Activated naive CD4-positive, alpha-beta T cell treated with anti-CD3 and anti-CD28 coated beads, Interleukin-2, amount 10 ng/mL, durations not matched to agents 7 days and 5 days (primary cell): Measurements from ENCODE around the gene ADAM33.

Experiments
- CTCF ChIA-PET: fragments of 350-600 bp; sonication (Branson Sonifier 250); formaldehyde crosslinking; loops from one replicate; lab custom pipeline; 2021; ENCODE audit warnings: antibody characterized with exemption; lab: Charles Lee
- DNase-seq: peaks from one replicate; pipeline ENCODE4 v3.0.0-alpha.2; 2020
- H3K27ac Mint-ChIP-seq: one replicate; pipeline ENCODE4 v1.8.0; 2021; ENCODE audit warnings: mild to moderate bottlenecking, moderate library complexity, mixed read lengths
- H3K27me3 Mint-ChIP-seq: one replicate; pipeline ENCODE4 v1.8.0; 2021; ENCODE audit warnings: mild to moderate bottlenecking, mixed read lengths
- H3K36me3 Mint-ChIP-seq: one replicate; pipeline ENCODE4 v1.8.0; 2021; ENCODE audit warnings: mixed read lengths
- H3K4me1 Mint-ChIP-seq: one replicate; pipeline ENCODE4 v1.8.0; 2021; ENCODE audit warnings: mixed read lengths
- H3K4me3 Mint-ChIP-seq: one replicate; pipeline ENCODE4 v1.8.0; 2021; ENCODE audit warnings: mild to moderate bottlenecking, moderate library complexity, mixed read lengths
- H3K9me3 Mint-ChIP-seq: one replicate; pipeline ENCODE4 v1.8.0; 2021; ENCODE audit warnings: mixed read lengths

ADAM33 gene

GRCh38 chr20:3673221-3674070 lies 8.4 kb downstream of the ADAM33 start:
- no peaks in the 10 kb centered on the region for H3K36me3 Mint-ChIP-seq
- no peaks in the 10 kb centered on the region for H3K9me3 Mint-ChIP-seq
- CTCF ChIA-PET, result interaction anchor here (1.0 to 1.2 kb wide), 2 partner anchors 111 to 147 kb away, joined by 3 read pairs; partner anchors contain the start of gene AP5S1
- peaks cover 14% of the 10 kb centered on the region for H3K4me1 Mint-ChIP-seq
- DNase-seq, result no peak
- no peak overlapping the region for H3K27ac Mint-ChIP-seq
- H3K4me3 Mint-ChIP-seq, result no peak overlapping the region
- H3K27me3 Mint-ChIP-seq, result peaks cover 98% of the 10 kb centered on the region

- H3K36me3 Mint-ChIP-seq, result no peaks in the 10 kb centered on the region
- H3K27ac Mint-ChIP-seq, result no peak overlapping the region
- no peaks in the 10 kb centered on the region for H3K9me3 Mint-ChIP-seq
- no peak overlapping the region for H3K4me3 Mint-ChIP-seq
- H3K4me1 Mint-ChIP-seq, result peaks cover 14% of the 10 kb centered on the region
- CTCF ChIA-PET, result no interaction called here
- no peak for DNase-seq
- peaks cover 98% of the 10 kb centered on the region for H3K27me3 Mint-ChIP-seq
These were observed 9.2 kb downstream of the ADAM33 start for GRCh38 chr20:3672547-3673171.

- Mint-ChIP-seq H3K27me3 (peaks cover 98% of the 10 kb centered on the region), H3K4me3 (no peak overlapping the region)
- CTCF ChIA-PET, result no interaction called here
These were observed 9.7 kb downstream of the ADAM33 start for GRCh38 chr20:3671986-3672546.

GRCh38 chr20:3670945-3671344 lies 10.9 kb downstream of the ADAM33 start:
- H3K9me3 Mint-ChIP-seq, result no peaks in the 10 kb centered on the region
- no peaks in the 10 kb centered on the region for H3K36me3 Mint-ChIP-seq
- CTCF ChIA-PET, result no interaction called here
- H3K4me3 Mint-ChIP-seq, result no peak overlapping the region
- no peak overlapping the region for H3K27ac Mint-ChIP-seq
- H3K4me1 Mint-ChIP-seq, result peaks cover 26% of the 10 kb centered on the region
- H3K27me3 Mint-ChIP-seq, result peaks cover 98% of the 10 kb centered on the region
- DNase-seq, result no peak

More at GRCh38 chr20:3671986-3672546, 9.7 kb downstream of the ADAM33 start:
- no peaks in the 10 kb centered on the region for H3K9me3 Mint-ChIP-seq
- H3K4me1 Mint-ChIP-seq, result peaks cover 18% of the 10 kb centered on the region
- no peak for DNase-seq
- no peaks in the 10 kb centered on the region for H3K36me3 Mint-ChIP-seq
- H3K27ac Mint-ChIP-seq, result no peak overlapping the region

- Mint-ChIP-seq H3K36me3 (no peaks in the 10 kb centered on the region), H3K4me3 (no peak overlapping the region), H3K27ac (no peak overlapping the region), H3K4me1 (peaks cover 30% of the 10 kb centered on the region), H3K9me3 (no peaks in the 10 kb centered on the region), H3K27me3 (peaks cover 98% of the 10 kb centered on the region)
- CTCF ChIA-PET, result no interaction called here
- DNase-seq, result no peak
These were observed 11.3 kb downstream of the ADAM33 start for GRCh38 chr20:3670511-3670910.

- CTCF ChIA-PET, result no interaction called here
- H3K27me3 Mint-ChIP-seq, result peaks cover 97% of the 10 kb centered on the region
- H3K9me3 Mint-ChIP-seq, result no peaks in the 10 kb centered on the region
- H3K36me3 Mint-ChIP-seq, result no peaks in the 10 kb centered on the region
- H3K4me1 Mint-ChIP-seq, result peaks cover 37% of the 10 kb centered on the region
- DNase-seq, result no peak
- H3K27ac Mint-ChIP-seq, result peak overlapping the region; percentile 12
- H3K4me3 Mint-ChIP-seq, result no peak overlapping the region
These were observed 12.0 kb downstream of the ADAM33 start for GRCh38 chr20:3669710-3670367.

- DNase-seq, result no peak
- Mint-ChIP-seq H3K27me3 (peaks cover 98% of the 10 kb centered on the region), H3K4me1 (peaks cover 32% of the 10 kb centered on the region), H3K9me3 (no peaks in the 10 kb centered on the region), H3K36me3 (no peaks in the 10 kb centered on the region), H3K4me3 (no peak overlapping the region), H3K27ac (peak overlapping the region; percentile 49)
- CTCF ChIA-PET, result interaction anchor here (2.1 kb wide), 1 partner anchor 9 kb away, joined by 12 read pairs; no protein-coding TSS in a partner anchor
These were observed 14.3 kb downstream of the ADAM33 start for GRCh38 chr20:3667434-3668037.

- H3K9me3 Mint-ChIP-seq, result no peaks in the 10 kb centered on the region
- H3K36me3 Mint-ChIP-seq, result no peaks in the 10 kb centered on the region
- peaks cover 98% of the 10 kb centered on the region for H3K27me3 Mint-ChIP-seq
- CTCF ChIA-PET, result no interaction called here
- H3K4me1 Mint-ChIP-seq, result peaks cover 39% of the 10 kb centered on the region
- H3K4me3 Mint-ChIP-seq, result no peak overlapping the region
- H3K27ac Mint-ChIP-seq, result no peak overlapping the region
- DNase-seq, result no peak
These were observed 18.0 kb downstream of the ADAM33 start for GRCh38 chr20:3663858-3664257.

- Mint-ChIP-seq H3K27me3 (peaks cover 98% of the 10 kb centered on the region), H3K9me3 (no peaks in the 10 kb centered on the region), H3K4me3 (no peak within 1 kb of the TSS), H3K36me3 (no peaks in the 10 kb centered on the region), H3K4me1 (peaks cover 42% of the 10 kb centered on the region), H3K27ac (no peak within 1 kb of the TSS)
- CTCF ChIA-PET, result interaction anchor here (1.0 kb wide), 1 partner anchor 14 kb away, joined by 4 read pairs; no protein-coding TSS in a partner anchor
- DNase-seq, result no peak
These were observed 18.6 kb downstream of the ADAM33 start, which contains the start of gene GFRA4 for GRCh38 chr20:3663031-3663701. Gene GFRA4, minus strand, starts transcription at chr20:3663399. Its CDS starts 0 bp downstream, at chr20:3663399.

GRCh38 chr20:3661814-3662665 lies 19.8 kb downstream of the ADAM33 start:
- H3K4me3 Mint-ChIP-seq, result no peak overlapping the region
- no peak for DNase-seq
- H3K4me1 Mint-ChIP-seq, result peaks cover 38% of the 10 kb centered on the region
- CTCF ChIA-PET, result interaction anchor here (1.0 kb wide), 1 partner anchor 15 kb away, joined by 4 read pairs; no protein-coding TSS in a partner anchor
- no peaks in the 10 kb centered on the region for H3K36me3 Mint-ChIP-seq
- H3K27me3 Mint-ChIP-seq, result peaks cover 96% of the 10 kb centered on the region
- peak overlapping the region; percentile 64 for H3K27ac Mint-ChIP-seq
- no peaks in the 10 kb centered on the region for H3K9me3 Mint-ChIP-seq

GRCh38 chr20:3661060-3661813 lies 20.6 kb downstream of the ADAM33 start:
- Mint-ChIP-seq H3K4me1 (peaks cover 30% of the 10 kb centered on the region), H3K27me3 (peaks cover 94% of the 10 kb centered on the region), H3K36me3 (no peaks in the 10 kb centered on the region), H3K4me3 (no peak overlapping the region), H3K9me3 (no peaks in the 10 kb centered on the region), H3K27ac (peak overlapping the region; percentile 64)
- CTCF ChIA-PET, result no interaction called here
- DNase-seq, result no peak
